Upper lobe of left lung (tissue), 6 donors: ENCODE data around the gene ALKBH4. TPM values are rescaled to one million over a fixed set of nuclear protein-coding genes. Genes with fewer than 3 reads are reported as not detected.
A peak's percentile ranks its signal among the peaks of the same experiment; 100 is the strongest.
"Not testable (repeated sequence)": the region's sequence is repeated elsewhere in the genome, so short reads cannot be mapped to it uniquely, and the experiment has no call there.

Source experiments
- ATAC-seq, 2 donors: fragments of 200-7000 bp; cut with Tn5 transposase; one replicate each; pipeline ENCODE4 v1.9.1; 2022; ENCODE audit warnings: mild to moderate bottlenecking in 2 of 2, moderate library complexity in 2 of 2; ENCODE audit not compliant: low FRiP score in 2 of 2
- DNase-seq, 2 donors: peaks; one replicate each; pipeline ENCODE4 v3.0.0-alpha.2; 2019 to 2020
- H3K27ac ChIP-seq, 4 donors: fragments of 200-600 bp; sonication (generic); one replicate each; pipeline ENCODE4 v1.5.1; 2016 to 2019
- H3K27me3 ChIP-seq, 4 donors: fragments of 200-600 bp; sonication (generic); one replicate each; pipeline ENCODE4 v1.5.1; 2017 to 2019
- H3K36me3 ChIP-seq, 4 donors: fragments of 200-600 bp; sonication (generic); one replicate each; pipeline ENCODE4 v1.5.1; 2016 to 2019
- H3K4me1 ChIP-seq, 4 donors: fragments of 200-600 bp; sonication (generic); one replicate each; pipeline ENCODE4 v1.5.1; 2018 to 2019
- H3K4me3 ChIP-seq, 4 donors: fragments of 200-600 bp; sonication (generic); one replicate each; pipeline ENCODE4 v1.5.1; 2017 to 2019; ENCODE audit warnings: mild to moderate bottlenecking in 2 of 4, moderate library complexity in 1 of 4
- H3K9me3 ChIP-seq, 4 donors: fragments of 200-600 bp; sonication (generic); one replicate each; pipeline ENCODE4 v1.5.1; 2018 to 2019
- CTCF ChIP-seq, 6 experiments: fragments of 450-650 bp in 4 of 6; fragments of 200-600 bp in 2 of 6; sonication (generic) in 2 of 6; IDR thresholded peaks; one replicate each; pipeline ENCODE4 v1.5.1; 2016 to 2019; ENCODE audit warnings: antibody characterized with exemption in 6 of 6
- EP300 ChIP-seq, 4 donors: sonication (generic); formaldehyde crosslinking; IDR thresholded peaks; one replicate each; pipeline ENCODE4 v1.5.1; 2017; ENCODE audit warnings: antibody characterized with exemption in 4 of 4, control low read depth in 2 of 4
- POLR2A ChIP-seq, 4 donors: fragments of 450-650 bp; IDR thresholded peaks; one replicate each; pipeline ENCODE4 v1.5.1; 2016 to 2017; ENCODE audit warnings: antibody characterized with exemption in 4 of 4, mild to moderate bottlenecking in 2 of 4
- POLR2AphosphoS5 ChIP-seq, 2 donors: sonication (generic); formaldehyde crosslinking; IDR thresholded peaks; one replicate each; pipeline ENCODE4 v1.5.1; 2017; ENCODE audit warnings: antibody characterized with exemption in 2 of 2
- WGBS, 2 donors: methylation state at CpG; one replicate each; pipeline ENCODE4 v1.1.5; 2017 to 2018; 5-methylcytosine and 5-hydroxymethylcytosine counted together
- total RNA-seq, 6 donors: library from RNA; depleted of rRNA in 4 of 6; stranded (reverse); fragments of >200 nt in 4 of 6; gene quantifications; one replicate each; pipeline versions ENCODE4 v1.1.0 to v1.2.1, GENCODE V29; 2016 to 2021
- donor health status: DM: no; HTN: no; CAD: no; lungs with moderate emphysema.
- donor health status: DM: no; HTN: yes; CAD: no; lungs with severe emphysema.

ALKBH4 gene
- total RNA-seq, 6 donors from 2014 or later, result 10.4 to 34.2 (median 18.2) TPM

DNA sequence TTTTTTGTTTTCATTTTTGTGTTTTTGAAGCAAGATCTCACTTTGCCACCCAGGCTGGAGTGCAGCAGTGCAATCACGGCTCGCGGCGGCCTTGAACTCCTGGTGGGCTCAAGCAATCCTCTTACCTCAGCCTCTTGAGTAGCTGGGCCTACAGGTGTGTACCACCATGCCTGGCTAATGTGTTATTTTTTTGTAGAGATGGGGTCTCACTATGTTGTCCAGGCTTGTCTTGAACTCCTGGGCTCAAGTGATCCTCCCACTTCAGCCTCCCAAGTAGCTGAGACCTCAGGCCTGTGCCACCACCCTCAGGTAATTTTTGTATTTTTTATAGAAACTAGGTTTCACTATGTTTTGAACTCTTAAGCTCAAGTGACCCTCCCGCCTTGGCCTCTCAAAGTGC, 53.7 kb downstream of the ALKBH4 start:
- H3K27me3 ChIP-seq, result no peaks in the 10 kb centered on the region
- H3K36me3 ChIP-seq, result peaks cover 16 to 97% (median 72%) of the 10 kb centered on the region in 4 donors
- DNase-seq, result peak in 1 of 2 donors; percentile 44
- 96 to 100% methylated on average over 5 of the region's 5 CpGs for WGBS, 2 donors
- no peak overlapping the region for H3K4me3 ChIP-seq
- H3K27ac ChIP-seq, result no peak overlapping the region
- peaks cover 0 to 14% (median 0%) of the 10 kb centered on the region in 4 donors for H3K4me1 ChIP-seq
- TF ChIP-seq CTCF (IDR thresholded peaks at IDR 0.05) (no peak), POLR2AphosphoS5 (IDR thresholded peaks at IDR 0.05) (no peak), POLR2A (IDR thresholded peaks at IDR 0.05) (no peak), EP300 (IDR thresholded peaks at IDR 0.05) (no peak)
- ATAC-seq, result no peak
- no peaks in the 10 kb centered on the region for H3K9me3 ChIP-seq

- no peaks in the 10 kb centered on the region for H3K9me3 ChIP-seq
- peaks cover 0 to 6% (median 0%) of the 10 kb centered on the region in 4 donors for H3K4me1 ChIP-seq
- 73 to 79% methylated on average over 6 of the region's 6 CpGs for WGBS, 2 donors
- peaks cover 16 to 97% (median 78%) of the 10 kb centered on the region in 4 donors for H3K36me3 ChIP-seq
- no peaks in the 10 kb centered on the region for H3K27me3 ChIP-seq
- no peak overlapping the region for H3K27ac ChIP-seq
- DNase-seq, result no peak
- no peak for TF ChIP-seq CTCF (IDR thresholded peaks at IDR 0.05)
- no peak for TF ChIP-seq POLR2A (IDR thresholded peaks at IDR 0.05)
- no peak for TF ChIP-seq EP300 (IDR thresholded peaks at IDR 0.05)
- TF ChIP-seq POLR2AphosphoS5 (IDR thresholded peaks at IDR 0.05), result no peak
- ATAC-seq, result no peak
- no peak overlapping the region for H3K4me3 ChIP-seq
These were observed 54.5 kb downstream of the ALKBH4 start for GRCh38 chr7:102410123-102410522.

DNA sequence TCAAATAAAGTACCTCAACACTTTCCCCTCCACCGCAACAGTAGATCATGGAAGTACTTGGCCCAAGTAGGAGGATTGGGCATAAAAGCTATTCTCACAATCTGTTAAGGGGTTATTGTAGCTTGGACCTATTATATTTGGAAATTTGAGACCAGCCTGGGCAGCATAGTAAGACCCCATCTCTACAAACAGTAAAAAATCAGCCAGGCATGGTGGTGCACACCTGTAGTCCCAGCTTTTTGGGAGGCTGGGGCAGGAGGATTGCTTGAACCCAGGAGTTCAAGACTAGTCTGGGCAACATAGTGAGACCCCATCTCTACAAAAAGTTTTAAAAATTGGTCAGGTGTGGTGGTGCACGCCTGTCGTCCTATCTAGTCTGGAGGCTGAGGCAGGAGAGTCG, 55.3 kb downstream of the ALKBH4 start:
- TF ChIP-seq POLR2A (IDR thresholded peaks at IDR 0.05) (no peak), POLR2AphosphoS5 (IDR thresholded peaks at IDR 0.05) (no peak), EP300 (IDR thresholded peaks at IDR 0.05) (no peak), CTCF (IDR thresholded peaks at IDR 0.05) (no peak)
- DNase-seq (no peak), ATAC-seq (no peak)
- Histone ChIP-seq H3K4me1 (peaks cover 0 to 5% (median 0%) of the 10 kb centered on the region in 4 donors), H3K27ac (no peak overlapping the region), H3K9me3 (no peaks in the 10 kb centered on the region), H3K27me3 (no peaks in the 10 kb centered on the region), H3K36me3 (peaks cover 16 to 96% (median 75%) of the 10 kb centered on the region in 4 donors), H3K4me3 (no peak overlapping the region)
- WGBS, 2 donors, result 95 to 100% methylated on average over 2 to 4 of the region's 4 CpGs

- not testable (repeated sequence) for H3K27ac ChIP-seq, H3K9me3 ChIP-seq, H3K27me3 ChIP-seq, H3K4me3 ChIP-seq, H3K4me1 ChIP-seq, ATAC-seq, DNase-seq
- WGBS, 2 donors, result 90 to 92% methylated on average over 6 of the region's 6 CpGs
- H3K36me3 ChIP-seq, result peaks cover 16 to 96% (median 77%) of the 10 kb centered on the region in 4 donors
These were observed 56.1 kb downstream of the ALKBH4 start for GRCh38 chr7:102408530-102408929.

GRCh38 chr7:102407910-102408309, 56.8 kb downstream of the ALKBH4 start:
- Histone ChIP-seq H3K27me3 (no peaks in the 10 kb centered on the region), H3K36me3 (peaks cover 16 to 98% (median 77%) of the 10 kb centered on the region in 4 donors), H3K9me3 (no peaks in the 10 kb centered on the region), H3K27ac (no peak overlapping the region), H3K4me1 (peaks cover 0 to 4% (median 0%) of the 10 kb centered on the region in 4 donors), H3K4me3 (no peak overlapping the region)
- ATAC-seq (no peak), DNase-seq (no peak)
- WGBS, 2 donors, result 89 to 91% methylated on average over 6 of the region's 6 CpGs
- TF ChIP-seq CTCF (IDR thresholded peaks at IDR 0.05) (no peak), POLR2A (IDR thresholded peaks at IDR 0.05) (no peak), POLR2AphosphoS5 (IDR thresholded peaks at IDR 0.05) (no peak), EP300 (IDR thresholded peaks at IDR 0.05) (no peak)

Other genes with a start within 250 kb of the ALKBH4 start
- gene SH2B2, start 178.0 kb downstream of the ALKBH4 start, total RNA-seq, result 10 to 100 TPM in 2 of 6 donors, 1 to 10 TPM in 4; 6.3 to 16.4 (median 9.0) TPM
- not detected for gene SPDYE6, start 108.4 kb downstream of the ALKBH4 start, total RNA-seq
- gene PRKRIP1, start 68.5 kb downstream of the ALKBH4 start, total RNA-seq, result 10 to 100 TPM; 17.8 to 80.7 (median 23.0) TPM
- 10 to 100 TPM in 5 of 6 donors, 1 to 10 TPM in 1; 9.4 to 35.2 (median 30.5) TPM for gene ORAI2, start 31.3 kb downstream of the ALKBH4 start, total RNA-seq
- gene LRWD1, start 121 bp upstream of the ALKBH4 start, total RNA-seq, result 10 to 100 TPM; 13.2 to 33.8 (median 31.6) TPM
- 10 to 100 TPM; 15.2 to 37.1 (median 26.6) TPM for gene POLR2J, start 14.1 kb upstream of the ALKBH4 start, total RNA-seq
- 10 to 100 TPM in 4 of 6 donors, 1 to 10 TPM in 2; 4.8 to 31.6 (median 22.3) TPM for gene RASA4B, start 52.9 kb upstream of the ALKBH4 start, total RNA-seq
- 10 to 100 TPM in 4 of 6 donors, 1 to 10 TPM in 2; 3.0 to 30.4 (median 16.6) TPM for gene UPK3BL2, start 78.8 kb upstream of the ALKBH4 start, total RNA-seq
- gene SPDYE2, start 86.4 kb upstream of the ALKBH4 start, total RNA-seq, result 1 to 10 TPM in 1 of 6 donors, under 1 TPM in 1, not detected in 4; 0.23 to 1.1 TPM
- 100 to 1,000 TPM in 1 of 6 donors, 10 to 100 TPM in 5; 17.2 to 147 (median 32.8) TPM for gene POLR2J3, start 107.7 kb upstream of the ALKBH4 start, total RNA-seq
- 100 to 1,000 TPM in 1 of 6 donors, 10 to 100 TPM in 4, 1 to 10 TPM in 1; 8.7 to 132 (median 41.7) TPM for gene RASA4, start 151.9 kb upstream of the ALKBH4 start, total RNA-seq
- 10 to 100 TPM; 17.0 to 99.3 (median 30.0) TPM for gene UPK3BL1, start 177.9 kb upstream of the ALKBH4 start, total RNA-seq
- gene SPDYE2B, start 185.5 kb upstream of the ALKBH4 start, total RNA-seq, result not detected
- gene POLR2J2, start 206.8 kb upstream of the ALKBH4 start, total RNA-seq, result 10 to 100 TPM in 2 of 6 donors, 1 to 10 TPM in 4; 2.1 to 24.3 (median 5.6) TPM